ENCODE measurements around the gene C10orf90.

DNA sequence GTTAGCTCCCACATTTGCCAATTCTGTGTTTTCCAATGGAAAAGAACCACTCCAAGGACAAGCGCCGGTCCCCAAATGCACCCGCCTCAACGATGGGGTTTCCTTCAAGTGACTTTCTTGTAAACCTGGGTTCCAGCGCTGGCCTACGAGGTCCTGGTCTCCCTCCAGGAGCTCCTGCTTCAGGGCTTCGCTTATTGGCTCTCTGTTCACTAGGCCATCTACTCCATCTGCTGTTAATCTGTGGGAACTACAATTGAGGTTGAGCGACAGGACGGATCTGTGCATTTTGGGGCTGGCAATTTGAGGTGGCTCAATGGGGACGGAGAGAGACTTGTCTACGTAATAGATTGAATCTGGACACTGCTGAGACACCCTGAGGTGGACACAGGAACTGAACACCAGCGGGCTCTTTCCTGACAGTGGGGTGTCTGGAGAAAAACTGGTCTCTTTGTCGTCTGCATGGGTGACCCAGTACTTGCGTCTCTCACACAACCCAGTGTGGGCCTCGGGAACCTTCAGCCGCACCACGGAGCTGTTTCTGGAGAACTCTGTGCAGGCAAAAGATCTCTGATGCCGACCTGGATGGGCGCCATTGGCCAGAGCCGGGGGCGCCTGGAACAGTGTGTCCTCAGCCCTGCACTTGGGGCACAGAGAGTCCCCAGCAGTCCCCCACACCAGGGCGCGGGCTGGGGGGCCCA, 166.3 kb downstream of the C10orf90 start:
- TF ChIP-seq, protein P1, sequence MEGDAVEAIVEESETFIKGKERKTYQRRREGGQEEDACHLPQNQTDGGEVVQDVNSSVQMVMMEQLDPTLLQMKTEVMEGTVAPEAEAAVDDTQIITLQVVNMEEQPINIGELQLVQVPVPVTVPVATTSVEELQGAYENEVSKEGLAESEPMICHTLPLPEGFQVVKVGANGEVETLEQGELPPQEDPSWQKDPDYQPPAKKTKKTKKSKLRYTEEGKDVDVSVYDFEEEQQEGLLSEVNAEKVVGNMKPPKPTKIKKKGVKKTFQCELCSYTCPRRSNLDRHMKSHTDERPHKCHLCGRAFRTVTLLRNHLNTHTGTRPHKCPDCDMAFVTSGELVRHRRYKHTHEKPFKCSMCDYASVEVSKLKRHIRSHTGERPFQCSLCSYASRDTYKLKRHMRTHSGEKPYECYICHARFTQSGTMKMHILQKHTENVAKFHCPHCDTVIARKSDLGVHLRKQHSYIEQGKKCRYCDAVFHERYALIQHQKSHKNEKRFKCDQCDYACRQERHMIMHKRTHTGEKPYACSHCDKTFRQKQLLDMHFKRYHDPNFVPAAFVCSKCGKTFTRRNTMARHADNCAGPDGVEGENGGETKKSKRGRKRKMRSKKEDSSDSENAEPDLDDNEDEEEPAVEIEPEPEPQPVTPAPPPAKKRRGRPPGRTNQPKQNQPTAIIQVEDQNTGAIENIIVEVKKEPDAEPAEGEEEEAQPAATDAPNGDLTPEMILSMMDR (IDR thresholded peaks at IDR 0.05): peak; percentile 13 to 71 (median 49)
- TF ChIP-seq POLR2A (IDR thresholded peaks at IDR 0.05) (no peak), POLR2AphosphoS5 (IDR thresholded peaks at IDR 0.05) (no peak)

Measured in breast epithelium (tissue), 3 donors.